Stimulated activated CD4-positive, alpha-beta T cell treated with anti-CD3 and anti-CD28 coated beads, Interleukin-4, amount 100 ng/mL, for 4 hours (primary cell): ENCODE data around the gene SMPD2.
A peak's percentile ranks its signal among the peaks of the same experiment; 100 is the strongest.

Source experiments
- DNase-seq, 2 experiments: peaks; one replicate each; pipeline ENCODE4 v3.0.0-alpha.2; 2020

SMPD2 gene, protein sequence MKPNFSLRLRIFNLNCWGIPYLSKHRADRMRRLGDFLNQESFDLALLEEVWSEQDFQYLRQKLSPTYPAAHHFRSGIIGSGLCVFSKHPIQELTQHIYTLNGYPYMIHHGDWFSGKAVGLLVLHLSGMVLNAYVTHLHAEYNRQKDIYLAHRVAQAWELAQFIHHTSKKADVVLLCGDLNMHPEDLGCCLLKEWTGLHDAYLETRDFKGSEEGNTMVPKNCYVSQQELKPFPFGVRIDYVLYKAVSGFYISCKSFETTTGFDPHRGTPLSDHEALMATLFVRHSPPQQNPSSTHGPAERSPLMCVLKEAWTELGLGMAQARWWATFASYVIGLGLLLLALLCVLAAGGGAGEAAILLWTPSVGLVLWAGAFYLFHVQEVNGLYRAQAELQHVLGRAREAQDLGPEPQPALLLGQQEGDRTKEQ

DNA sequence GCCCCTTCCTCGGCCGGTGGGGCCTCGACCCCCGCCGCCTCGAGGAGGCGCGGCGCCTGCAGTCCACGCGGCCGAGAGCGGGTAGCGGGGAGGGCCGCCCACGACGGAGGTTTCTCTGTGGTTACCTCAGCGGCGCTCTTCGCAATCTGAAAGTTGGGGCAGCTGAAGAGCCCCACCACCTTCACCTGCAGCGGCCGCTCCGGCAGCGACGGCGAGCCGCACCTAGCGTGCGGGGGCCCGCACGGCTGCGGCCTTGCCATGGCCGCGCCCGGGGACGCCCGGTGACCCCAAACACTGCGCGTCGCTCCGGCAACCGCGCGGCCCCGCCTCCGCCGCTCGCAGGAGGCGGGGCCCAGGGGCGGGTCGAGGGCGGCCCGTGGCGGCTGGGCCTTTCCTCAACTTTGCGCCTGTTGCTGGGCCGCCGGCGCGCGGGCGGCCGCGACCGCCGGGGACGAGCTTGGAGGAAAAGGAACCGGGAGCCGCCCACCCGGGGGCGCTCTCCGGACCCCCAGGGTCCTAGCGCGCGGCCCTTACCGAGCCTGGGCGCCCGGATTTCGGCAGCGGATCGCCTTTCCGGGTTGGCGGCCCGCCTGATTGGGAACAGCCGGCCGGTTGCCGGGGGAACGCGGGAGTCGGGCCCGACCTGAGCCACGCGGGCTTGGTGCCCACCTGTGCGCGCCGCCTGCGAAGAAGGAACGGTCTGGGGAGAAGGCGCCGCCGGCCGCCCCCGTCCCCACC lies at the start of gene SMPD2, which contains the start of gene PPIL6:
TSS of gene SMPD2 (plus strand) at position 394 of the 738 bp plus-strand sequence. CDS start 398 bp downstream, outside the sequence.
TSS of gene PPIL6 (minus strand) at position 298 of the 738 bp plus-strand sequence. CDS start at position 260, 38 bp downstream.
- peak; percentile 74 to 77 for DNase-seq

DNA sequence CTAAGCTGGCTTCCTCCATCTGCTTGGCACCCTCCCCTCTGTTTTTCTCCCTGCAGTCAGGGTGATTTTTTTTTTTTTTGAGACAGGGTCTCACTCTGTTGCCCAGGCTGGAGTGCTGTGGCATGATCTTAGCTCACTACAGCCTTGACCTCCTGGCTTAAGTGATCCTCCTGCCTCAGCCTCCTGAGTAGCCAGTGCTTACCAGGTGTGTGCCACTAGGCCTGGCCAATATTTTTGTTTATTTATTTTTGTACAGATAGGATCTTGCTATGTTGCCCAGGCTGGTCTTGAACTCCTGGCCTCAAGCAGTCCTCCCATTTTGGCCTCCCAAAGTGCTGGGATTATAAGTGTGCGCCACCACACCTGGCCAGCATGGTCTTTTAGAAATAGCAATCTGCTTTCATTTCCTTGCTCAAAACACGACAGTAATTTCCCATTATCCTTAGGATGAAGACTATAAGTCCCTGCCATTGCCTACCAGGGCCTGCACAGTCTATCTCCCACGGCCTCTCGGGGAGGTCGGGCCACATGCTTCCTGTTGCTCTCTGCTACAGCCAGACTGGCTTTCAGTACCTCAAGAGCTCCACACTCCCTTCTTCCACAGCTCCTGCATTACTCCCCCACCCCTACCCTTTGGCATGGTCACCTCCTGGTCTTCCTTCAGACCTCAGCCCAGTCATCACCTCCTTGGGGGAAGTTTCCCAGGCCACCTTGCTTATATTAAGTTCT lies 47.2 kb upstream of the SMPD2 start:
- no peak for DNase-seq

DNA sequence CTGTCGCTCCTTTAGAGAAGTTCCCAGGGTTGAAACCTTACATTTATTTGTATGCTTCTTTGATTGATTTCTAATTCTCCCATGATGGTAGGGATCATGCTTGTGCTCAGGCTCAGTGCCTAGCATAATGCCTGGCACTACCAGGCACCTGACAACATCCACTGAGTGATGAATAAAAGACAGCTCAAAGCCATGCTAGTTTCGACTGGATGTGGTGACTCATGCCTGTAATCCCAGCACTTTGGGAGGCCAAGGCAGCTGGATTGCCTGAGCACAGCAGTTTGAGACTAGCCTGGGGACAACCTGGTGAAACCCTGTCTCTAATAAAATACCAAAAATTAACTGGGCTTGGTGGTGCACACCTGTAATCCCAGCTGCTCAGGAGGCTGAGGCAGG lies 46.6 kb upstream of the SMPD2 start:
- no peak for DNase-seq

DNA sequence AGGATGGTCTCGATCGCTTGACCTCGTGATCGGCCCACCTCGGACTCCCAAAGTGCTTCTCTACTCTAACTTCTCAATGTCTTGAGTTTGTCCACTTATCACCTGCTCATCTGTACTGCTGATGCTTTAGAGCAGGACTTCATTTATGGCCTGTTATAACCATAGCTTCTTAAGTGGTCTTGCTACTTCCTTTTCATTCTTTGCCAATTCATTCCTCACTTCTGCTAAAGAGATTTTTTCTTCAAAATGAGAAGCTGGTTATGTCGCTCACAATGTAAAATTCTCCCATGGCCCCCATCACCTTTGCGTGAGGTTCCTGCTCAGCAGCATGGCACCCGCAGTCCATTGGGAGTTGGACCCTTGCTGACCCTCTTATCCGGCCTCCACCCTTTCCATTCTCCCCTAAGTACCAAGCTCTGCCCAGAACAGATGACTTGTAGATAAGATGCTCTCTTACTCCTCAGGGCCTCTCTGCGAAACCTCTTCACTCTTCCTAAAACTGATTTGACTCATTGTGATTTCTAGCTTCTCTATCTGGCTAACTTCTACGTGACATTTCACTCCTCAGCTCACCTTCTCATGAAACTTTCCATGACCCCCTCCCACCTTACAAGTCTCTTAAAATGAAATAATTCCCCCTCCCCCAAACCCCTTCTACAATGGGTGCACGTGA lies 44.3 kb upstream of the SMPD2 start:
- DNase-seq = no peak

DNA sequence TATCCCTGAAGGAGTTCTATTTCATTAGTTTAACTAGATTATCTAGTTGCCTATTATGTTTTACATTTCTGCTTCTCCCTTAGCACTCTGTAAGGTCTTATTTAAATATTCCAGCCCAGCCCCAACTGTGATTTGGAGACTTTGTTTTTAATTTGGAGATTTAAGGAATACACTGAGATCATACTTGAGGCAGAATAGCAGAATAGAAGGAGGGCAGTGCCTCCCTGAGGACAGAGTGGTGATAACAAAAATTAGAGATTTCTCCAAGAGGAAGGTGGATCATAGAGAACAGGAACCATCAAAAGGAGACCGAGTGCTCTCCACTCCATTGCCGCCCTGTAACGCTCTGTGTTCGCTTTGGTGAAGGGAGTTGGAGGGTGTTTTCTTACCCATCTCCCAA lies 43.5 kb upstream of the SMPD2 start:
- no peak for DNase-seq

DNA sequence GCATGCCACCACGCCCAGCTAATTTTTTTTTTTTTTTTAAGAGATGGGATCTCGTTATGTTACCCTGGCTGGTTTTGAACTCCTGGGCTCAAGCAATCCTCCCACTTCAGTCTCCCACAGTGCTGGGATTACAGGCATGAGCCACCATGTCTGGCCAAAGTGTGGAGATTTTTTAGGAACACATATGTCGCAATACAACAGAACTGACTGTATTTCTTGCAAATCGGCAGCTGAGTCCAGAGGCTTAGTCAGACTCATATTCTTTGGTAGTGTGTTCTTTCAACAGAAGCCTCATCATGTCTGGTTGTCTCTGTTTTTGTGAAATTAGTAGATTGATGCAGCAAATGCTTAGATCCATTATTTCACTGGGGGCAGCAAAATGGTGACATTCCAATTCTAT lies 34.3 kb upstream of the SMPD2 start:
- no peak for DNase-seq

DNA sequence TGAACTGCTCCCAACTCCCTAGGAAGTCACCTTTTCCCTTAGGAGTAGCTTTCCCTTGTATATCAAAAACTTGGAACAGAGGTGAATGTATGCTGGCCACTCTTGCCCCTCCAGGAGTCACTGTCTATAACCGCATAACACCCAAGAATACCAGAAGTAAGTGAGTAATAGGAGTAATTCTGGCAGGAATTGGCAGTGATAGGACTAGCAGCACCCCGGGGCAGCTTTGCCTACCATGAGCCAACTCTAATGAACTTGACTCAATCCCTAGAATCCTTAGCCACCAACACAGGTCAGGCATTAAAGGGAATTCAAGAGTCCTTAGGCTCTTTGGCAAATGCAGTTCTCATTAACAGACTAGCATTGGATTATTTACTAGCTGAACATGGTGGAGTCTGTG lies 29.5 kb upstream of the SMPD2 start:
- DNase-seq = no peak

DNA sequence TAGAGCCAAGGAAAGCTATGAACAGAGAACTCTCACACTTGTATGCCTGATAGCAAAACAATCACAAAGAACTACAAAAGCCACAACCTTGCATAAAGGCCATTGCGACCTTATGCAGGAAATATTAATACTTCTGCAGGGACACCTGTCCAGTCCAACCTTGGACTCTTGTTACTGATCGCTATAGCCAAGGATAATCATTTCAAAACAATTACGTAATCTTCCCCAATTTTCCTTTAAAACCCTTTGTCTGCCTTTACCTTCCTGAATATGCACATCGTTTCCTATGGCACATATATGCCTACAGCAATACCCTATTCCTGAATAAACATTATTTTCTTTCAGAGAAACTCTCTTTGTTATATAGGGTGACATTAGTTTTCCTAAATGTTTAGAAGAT lies 22.9 kb upstream of the SMPD2 start:
- DNase-seq = no peak

DNA sequence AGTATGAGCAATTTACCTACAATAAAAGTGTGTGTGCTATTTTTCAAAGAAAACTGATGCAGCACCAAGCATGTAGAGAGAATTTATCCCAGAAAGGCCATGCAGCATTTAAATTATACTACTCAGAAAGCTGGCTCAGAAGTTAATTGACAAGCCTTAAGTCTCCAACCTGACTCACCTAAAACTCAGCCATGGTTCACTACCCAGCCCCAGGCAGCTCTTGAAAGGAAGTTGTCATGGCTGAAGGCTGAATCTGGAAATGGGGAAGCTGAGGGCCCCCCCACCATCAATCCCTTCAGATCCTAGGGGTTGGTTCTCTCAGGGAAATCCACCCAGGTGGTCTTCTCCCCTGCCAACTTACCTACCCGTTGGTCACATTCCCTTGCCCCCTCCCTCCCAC lies 19.8 kb upstream of the SMPD2 start:
- no peak for DNase-seq

DNA sequence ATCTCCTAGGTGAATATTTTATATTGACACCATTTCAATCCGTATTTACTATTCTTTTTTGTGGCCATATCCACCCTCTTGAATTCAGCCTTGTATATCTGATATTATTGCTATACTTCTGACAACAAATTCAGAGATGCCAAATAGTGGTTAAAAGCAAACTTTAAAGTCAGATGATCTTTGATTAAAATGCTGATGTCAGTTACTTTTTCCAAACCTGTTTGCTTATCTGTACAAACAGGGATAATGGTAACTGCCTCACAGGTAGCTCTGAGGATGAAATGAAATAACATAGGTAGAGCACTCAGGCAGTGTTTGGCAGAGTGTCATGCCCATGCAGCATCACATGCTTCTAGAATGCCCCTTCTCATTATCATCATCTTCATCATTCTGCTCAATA lies 19.3 kb upstream of the SMPD2 start:
- no peak for DNase-seq

DNA sequence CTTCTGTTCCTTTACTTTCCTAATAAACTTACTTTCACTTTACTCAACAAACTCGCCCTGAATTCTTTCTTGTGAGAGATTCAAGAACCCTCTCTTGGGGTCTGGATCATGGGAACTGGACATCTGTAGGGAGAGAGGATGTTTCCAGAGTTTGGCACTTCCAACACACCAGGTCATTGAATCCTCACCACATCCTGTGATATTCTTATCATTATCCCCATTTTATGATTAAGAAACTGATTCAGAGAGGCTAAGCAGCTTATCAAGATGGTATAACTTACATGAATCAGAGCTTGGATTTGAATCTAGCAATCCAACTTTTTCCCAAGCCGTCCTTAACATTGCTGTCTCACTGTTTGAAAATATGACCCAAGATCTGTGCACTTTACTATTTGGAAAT lies 15.6 kb upstream of the SMPD2 start:
- no peak for DNase-seq

DNA sequence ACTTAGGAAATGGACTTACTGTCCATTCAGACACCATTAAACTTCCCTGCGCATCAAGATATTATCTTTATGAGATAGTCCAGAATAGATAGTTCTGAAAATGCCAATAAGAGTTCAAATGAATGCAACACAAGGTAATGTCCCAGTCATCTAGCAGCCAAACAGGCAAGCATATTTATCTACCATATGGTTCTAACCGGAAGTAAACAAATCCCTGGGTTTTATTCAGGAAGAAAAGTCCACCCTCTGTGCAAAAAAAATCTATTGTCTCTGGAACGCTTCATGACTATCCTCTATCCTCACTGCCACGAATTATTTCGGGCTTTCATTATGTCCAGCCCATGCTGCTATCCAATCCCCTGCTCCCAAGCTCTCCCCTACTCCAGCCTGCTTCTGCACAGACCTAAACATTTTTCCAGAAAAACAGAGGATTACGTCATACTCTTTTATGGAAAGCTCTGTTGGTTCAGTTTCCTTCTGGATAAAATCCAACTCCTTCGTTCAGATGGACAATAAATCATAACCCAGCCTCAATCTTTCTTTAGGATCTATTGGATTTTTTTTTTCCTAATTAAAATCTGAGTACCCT lies 11.5 kb upstream of the SMPD2 start:
- no peak for DNase-seq

DNA sequence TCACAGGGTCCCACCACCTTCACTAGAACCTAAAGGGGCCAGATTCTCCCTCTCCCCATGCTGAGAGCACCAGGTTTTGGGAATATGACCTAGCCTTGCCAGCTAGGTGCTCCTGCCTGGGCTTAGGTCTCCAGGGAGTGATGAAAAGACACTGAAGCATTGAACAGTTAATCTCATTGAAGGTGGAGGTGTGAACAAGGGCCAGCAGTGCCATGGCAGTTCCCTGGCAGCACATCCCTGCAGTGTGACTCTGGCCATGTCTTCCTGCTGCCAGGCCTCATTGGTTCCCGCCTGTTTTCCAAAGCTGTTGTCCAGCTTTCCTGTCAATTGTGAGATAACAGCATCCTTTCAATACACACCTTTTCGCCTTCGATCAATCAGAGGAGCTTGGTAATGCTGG lies 11.0 kb upstream of the SMPD2 start:
- DNase-seq = no peak

DNA sequence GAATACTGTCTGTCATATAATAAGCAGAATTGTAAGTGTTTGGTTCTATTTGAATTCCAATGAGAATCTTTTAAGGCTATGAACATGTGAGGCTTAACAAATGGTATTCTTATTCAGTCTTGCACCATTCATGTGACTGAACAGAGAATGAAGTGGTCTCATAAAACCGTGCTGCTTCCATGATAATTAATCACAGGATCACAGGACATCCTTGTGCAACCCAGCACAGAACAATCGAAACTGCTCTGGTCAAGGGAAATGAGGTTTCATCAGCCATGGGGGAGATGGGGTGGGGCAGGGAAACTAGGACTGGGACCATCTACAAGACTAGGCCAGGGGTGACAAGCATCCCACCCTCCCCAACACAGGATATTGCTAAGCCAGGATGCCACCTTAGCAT lies 6.1 kb upstream of the SMPD2 start:
- DNase-seq = no peak

DNA sequence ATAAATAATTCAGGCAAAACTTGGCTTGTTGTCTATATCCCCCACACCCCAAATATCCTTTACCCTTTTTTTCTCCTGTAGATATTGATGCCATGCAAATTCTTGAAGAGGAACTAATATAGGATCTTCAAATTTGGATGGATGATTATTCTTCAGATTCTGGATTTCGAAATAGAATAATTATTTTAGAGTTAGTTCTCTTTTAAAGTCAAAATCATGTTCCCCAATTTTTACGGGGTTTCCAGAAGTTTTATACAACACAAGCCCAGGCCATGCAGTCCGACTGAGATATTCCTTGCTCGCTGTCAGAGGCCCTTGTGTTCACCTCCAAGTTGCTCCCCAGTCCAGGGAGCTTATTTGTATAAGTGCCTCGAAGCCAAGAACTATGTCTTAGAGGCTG lies 4.5 kb upstream of the SMPD2 start:
- no peak for DNase-seq

DNA sequence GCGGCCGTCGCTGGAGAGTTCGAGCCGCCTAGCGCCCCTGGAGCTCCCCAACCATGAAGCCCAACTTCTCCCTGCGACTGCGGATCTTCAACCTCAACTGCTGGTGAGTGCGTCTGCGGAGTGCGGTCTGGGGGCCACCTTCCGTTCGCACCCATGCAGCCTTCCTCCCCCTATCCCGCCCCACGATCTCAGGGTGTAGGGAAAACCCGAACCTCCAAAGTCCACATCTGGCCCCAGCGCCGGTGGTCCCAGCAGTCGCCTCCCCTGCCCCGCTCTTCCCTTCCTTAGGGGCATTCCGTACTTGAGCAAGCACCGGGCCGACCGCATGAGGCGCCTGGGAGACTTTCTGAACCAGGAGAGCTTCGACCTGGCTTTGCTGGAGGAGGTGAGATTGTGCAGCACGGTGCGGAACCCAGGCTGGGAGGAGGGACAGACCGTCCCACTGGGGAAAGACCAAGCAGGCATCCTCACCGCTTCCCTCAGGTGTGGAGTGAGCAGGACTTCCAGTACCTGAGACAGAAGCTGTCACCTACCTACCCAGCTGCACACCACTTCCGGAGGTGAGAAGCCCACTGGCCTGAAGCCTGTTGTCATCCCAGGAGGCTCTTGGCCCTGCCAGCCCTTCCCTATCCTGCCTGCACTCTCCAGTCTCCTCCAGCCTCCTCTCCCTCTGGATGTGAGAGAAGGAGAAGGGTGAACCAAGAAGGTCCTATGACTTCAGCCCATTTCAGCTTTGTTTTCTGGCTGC lies 719 bp downstream of the SMPD2 start:
- DNase-seq = peak; percentile 31 to 39

DNA sequence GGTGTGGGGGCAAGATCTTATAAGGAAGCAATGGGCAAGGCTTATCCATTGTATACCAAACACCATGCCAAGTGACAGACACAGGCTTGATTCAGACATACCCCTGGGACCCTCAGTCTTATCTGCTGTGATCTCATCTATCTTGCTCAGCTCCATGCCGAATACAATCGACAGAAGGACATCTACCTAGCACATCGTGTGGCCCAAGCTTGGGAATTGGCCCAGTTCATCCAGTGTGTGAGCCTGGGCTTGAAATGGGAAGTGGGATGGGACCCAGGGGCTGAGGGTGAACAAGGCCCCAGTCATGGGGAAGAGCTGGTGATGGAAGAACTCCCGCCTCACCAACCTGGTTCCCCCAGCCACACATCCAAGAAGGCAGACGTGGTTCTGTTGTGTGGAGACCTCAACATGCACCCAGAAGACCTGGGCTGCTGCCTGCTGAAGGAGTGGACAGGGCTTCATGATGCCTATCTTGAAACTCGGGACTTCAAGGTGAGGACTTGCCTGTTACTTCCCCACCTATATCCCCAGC lies 1.9 kb downstream of the SMPD2 start:
- no peak for DNase-seq

DNA sequence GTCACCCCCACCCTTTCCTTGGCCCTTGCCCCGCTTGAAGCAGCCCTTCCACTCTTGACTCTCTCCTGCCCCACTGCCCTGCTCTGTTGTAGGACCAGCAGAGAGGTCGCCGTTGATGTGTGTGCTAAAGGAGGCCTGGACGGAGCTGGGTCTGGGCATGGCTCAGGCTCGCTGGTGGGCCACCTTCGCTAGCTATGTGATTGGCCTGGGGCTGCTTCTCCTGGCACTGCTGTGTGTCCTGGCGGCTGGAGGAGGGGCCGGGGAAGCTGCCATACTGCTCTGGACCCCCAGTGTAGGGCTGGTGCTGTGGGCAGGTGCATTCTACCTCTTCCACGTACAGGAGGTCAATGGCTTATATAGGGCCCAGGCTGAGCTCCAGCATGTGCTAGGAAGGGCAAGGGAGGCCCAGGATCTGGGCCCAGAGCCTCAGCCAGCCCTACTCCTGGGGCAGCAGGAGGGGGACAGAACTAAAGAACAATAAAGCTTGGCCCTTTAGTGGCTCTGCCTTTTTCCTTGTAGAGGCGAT lies 3.0 kb downstream of the SMPD2 start:
- DNase-seq = no peak

DNA sequence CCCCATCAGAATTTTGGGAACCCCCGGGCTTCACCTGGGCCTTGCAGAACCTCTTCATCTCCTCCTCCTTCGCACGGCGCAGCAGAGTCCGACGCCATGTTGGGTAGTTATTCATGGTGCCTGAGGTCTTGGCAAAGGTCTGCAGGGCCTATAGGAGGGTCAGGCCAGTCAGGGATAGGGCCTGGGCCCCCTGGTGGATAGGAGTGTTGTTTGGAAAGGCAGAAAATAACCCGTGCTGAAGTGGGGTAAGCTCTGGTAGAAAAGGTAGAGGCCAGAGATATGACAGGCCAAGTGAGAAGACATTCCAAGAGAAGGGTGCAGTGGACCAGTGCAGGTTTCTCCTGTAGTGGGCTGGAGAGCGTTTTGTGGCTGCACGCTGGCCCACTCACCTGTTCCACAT lies 4.9 kb downstream of the SMPD2 start:
- DNase-seq = no peak

DNA sequence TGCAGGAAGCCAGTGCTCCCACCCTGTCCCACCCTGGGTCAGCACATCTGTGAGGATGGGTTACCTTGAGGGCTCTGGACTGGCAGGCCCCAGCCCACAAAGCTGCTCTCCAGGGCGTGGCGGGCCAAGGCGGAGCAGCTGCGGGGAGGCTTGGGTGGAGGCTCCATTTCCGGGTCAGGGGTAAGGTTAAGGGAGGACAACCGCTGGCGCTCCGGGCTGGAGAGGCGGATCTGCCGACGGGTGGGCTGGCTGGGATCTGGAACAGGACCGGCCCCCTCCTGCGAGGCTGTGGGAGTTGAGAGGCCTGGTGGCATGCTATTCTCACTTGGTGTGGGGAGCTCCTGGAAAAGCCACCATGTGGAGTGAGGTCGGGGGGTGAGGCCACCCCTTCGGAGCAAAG lies 5.5 kb downstream of the SMPD2 start:
- no peak for DNase-seq

DNA sequence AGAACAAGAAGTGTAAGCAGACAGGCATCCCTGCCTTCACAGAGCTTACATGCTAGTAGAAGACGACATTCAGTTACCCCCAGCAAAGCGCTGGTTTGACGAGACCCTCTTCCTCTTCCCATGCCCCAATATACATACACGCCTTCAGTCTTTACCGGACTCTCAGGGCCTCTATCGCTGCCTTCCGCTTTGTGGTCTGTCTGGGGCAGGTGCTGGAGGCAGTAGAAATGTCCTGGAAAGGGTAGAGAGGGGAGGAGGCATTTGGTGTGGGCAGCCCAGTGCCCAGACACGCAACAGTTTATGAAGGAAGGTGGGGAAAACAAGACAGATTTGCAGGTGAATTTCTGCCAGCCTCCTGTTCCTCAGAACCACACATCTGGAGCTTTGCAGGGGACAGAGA lies 6.0 kb downstream of the SMPD2 start:
- DNase-seq = no peak
